Testis (tissue), 3 donors: ENCODE data around the gene STS. TPM values are rescaled to one million over a fixed set of nuclear protein-coding genes. Genes with fewer than 3 reads are reported as not detected.
A peak's percentile ranks its signal among the peaks of the same experiment; 100 is the strongest.
"Not testable (repeated sequence)": the region's sequence is repeated elsewhere in the genome, so short reads cannot be mapped to it uniquely, and the experiment has no call there.

ENCODE experiments used
- DNase-seq: peaks from one replicate; pipeline ENCODE4 v3.0.0-alpha.2; 2019
- H3K27ac ChIP-seq, 2 donors: fragments of 200-600 bp; sonication (generic); one replicate each; pipeline ENCODE4 v1.5.1; 2019
- H3K27me3 ChIP-seq: fragments of 200-600 bp; sonication (generic); one replicate; pipeline ENCODE4 v1.5.1; 2019
- H3K36me3 ChIP-seq: fragments of 200-600 bp; sonication (generic); one replicate; pipeline ENCODE4 v1.5.1; 2017; ENCODE audit warnings: low read depth; ENCODE audit errors: missing control alignments
- H3K4me1 ChIP-seq: fragments of 200-600 bp; sonication (generic); one replicate; pipeline ENCODE4 v1.5.1; 2019
- H3K4me3 ChIP-seq, 2 donors: fragments of 200-600 bp; sonication (generic); one replicate each; pipeline ENCODE4 v1.5.1; 2017 to 2019
- H3K9me3 ChIP-seq: fragments of 200-600 bp; sonication (generic); one replicate; pipeline ENCODE4 v1.5.1; 2017
- POLR2A ChIP-seq: fragments of 450-650 bp; IDR thresholded peaks from one replicate; pipeline ENCODE4 v1.6.1; 2017; ENCODE audit warnings: antibody characterized with exemption, mild to moderate bottlenecking, moderate library complexity
- WGBS, 2 donors: methylation state at CpG; one replicate each; pipeline ENCODE4 v1.1.5; 2018; 5-methylcytosine and 5-hydroxymethylcytosine counted together
- intact Hi-C: fragments of 100-400 bp; cut with DNase I; formaldehyde crosslinking; loops from one replicate; pipeline ENCODE4 v1.15.1; 2023; ENCODE audit warnings: low total_unique reads
- polyA plus RNA-seq: library from polyadenylated mRNA; stranded (reverse); fragments of 350-450 nt; fragmentation: Illumina TruSeq; extraction: RNeasy Lipid Tissue Mini Kit (QIAGEN cat#74804); gene quantifications from one replicate; pipeline ENCODE4 v1.2.3, GENCODE V29; 2014; ENCODE audit warnings: low read depth, low replicate concordance; ENCODE audit not compliant: insufficient read depth
- total RNA-seq, 2 donors: library from RNA; depleted of rRNA; stranded (reverse); fragments of >200 nt; gene quantifications; one replicate each; pipeline ENCODE4 v1.2.3, GENCODE V29; 2016
- TF ChIP-seq, protein P1 (sequence below), 3 experiments: fragments of 450-650 bp in 2 of 3; fragments of 200-600 bp in 1 of 3; sonication (generic) in 1 of 3; IDR thresholded peaks; one replicate each; pipeline ENCODE4 v1.5.1; 2016 to 2019; ENCODE audit warnings: antibody characterized with exemption in 3 of 3, mild to moderate bottlenecking in 2 of 3, moderate library complexity in 1 of 3

STS gene
- total and polyA plus RNA-seq, 3 donors from 2014 or later: 3.5 to 5.0 (median 4.6) TPM

DNA sequence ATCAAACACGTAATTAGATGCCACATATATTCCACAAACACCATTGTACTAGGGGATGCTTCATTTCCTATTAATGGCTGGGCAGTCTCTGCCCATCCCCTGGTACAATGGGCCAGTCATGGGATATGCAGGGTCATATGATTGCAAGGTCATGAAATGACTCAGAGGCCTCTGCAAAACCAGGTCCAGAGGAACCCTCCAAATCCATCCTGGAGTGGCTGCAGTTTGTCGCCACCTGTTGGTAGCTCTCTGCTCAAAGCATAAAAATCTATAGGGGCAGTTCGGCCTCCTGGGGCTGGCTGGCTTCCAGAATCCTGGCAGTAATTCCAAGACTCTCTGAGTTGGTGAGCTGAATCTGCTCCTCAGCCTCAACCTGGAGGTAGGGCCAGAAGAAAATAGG lies 23.4 kb downstream of the STS start:
- DNase-seq: peak; percentile 13
- H3K4me1 ChIP-seq: no peaks in the 10 kb centered on the region
- no peak for TF ChIP-seq POLR2A
- TF ChIP-seq, protein P1, sequence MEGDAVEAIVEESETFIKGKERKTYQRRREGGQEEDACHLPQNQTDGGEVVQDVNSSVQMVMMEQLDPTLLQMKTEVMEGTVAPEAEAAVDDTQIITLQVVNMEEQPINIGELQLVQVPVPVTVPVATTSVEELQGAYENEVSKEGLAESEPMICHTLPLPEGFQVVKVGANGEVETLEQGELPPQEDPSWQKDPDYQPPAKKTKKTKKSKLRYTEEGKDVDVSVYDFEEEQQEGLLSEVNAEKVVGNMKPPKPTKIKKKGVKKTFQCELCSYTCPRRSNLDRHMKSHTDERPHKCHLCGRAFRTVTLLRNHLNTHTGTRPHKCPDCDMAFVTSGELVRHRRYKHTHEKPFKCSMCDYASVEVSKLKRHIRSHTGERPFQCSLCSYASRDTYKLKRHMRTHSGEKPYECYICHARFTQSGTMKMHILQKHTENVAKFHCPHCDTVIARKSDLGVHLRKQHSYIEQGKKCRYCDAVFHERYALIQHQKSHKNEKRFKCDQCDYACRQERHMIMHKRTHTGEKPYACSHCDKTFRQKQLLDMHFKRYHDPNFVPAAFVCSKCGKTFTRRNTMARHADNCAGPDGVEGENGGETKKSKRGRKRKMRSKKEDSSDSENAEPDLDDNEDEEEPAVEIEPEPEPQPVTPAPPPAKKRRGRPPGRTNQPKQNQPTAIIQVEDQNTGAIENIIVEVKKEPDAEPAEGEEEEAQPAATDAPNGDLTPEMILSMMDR (IDR thresholded peaks at IDR 0.05): no peak
- no peaks in the 10 kb centered on the region for H3K9me3 ChIP-seq
- no peaks in the 10 kb centered on the region for H3K36me3 ChIP-seq
- H3K27me3 ChIP-seq: no peaks in the 10 kb centered on the region
- intact Hi-C loops: no loop called here
- no peak overlapping the region for H3K27ac ChIP-seq
- 98 to 100% methylated on average over 1 to 3 of the region's 3 CpGs for WGBS, 2 donors
- no peak overlapping the region for H3K4me3 ChIP-seq

DNA sequence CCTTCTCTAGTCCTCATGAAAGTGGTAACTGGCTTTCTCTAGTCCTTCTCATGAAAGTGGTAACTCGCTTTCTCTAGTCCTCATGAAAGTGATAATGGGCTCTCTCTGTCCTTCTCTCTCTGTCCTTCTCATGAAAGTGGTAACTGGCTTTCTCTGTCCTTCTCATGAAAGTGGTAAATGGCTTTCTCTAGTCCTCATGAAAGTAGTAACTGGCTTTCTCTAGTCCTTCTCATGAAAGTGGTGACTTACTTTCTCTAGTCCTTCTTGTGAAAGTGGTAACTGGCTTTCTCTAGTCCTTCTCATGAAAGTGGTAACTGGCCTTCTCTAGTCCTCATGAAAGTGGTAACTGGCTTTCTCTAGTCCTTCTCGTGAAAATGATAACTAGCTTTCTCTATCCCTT lies 31.3 kb downstream of the STS start:
- H3K4me3 ChIP-seq, H3K27me3 ChIP-seq, H3K36me3 ChIP-seq, H3K9me3 ChIP-seq, H3K4me1 ChIP-seq, H3K27ac ChIP-seq, DNase-seq, intact Hi-C loops: not testable (repeated sequence)
- 71 to 91% methylated on average over 2 of the region's 2 CpGs for WGBS, 2 donors

DNA sequence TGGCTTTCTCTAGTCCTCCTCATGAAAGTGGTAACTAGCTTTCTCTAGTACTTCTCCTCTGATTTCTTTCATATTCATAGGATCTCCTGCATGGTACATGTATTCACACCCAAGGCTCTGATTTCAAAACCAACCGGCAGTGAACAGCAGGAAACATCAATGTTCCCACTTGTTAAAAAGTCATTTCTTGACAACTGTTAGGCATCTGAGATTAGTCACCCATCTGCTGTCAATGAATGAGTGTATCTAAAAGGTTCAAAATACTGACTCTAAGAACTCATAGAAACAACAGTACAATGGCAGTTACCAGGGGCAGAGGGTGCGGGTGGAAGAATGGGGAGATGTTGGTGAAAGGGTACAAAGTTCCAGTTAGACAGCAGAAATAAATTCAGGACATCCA lies 31.9 kb downstream of the STS start:
- intact Hi-C loops: no loop called here
- TF ChIP-seq, protein P1 (IDR thresholded peaks at IDR 0.05): no peak
- TF ChIP-seq POLR2A: no peak

DNA sequence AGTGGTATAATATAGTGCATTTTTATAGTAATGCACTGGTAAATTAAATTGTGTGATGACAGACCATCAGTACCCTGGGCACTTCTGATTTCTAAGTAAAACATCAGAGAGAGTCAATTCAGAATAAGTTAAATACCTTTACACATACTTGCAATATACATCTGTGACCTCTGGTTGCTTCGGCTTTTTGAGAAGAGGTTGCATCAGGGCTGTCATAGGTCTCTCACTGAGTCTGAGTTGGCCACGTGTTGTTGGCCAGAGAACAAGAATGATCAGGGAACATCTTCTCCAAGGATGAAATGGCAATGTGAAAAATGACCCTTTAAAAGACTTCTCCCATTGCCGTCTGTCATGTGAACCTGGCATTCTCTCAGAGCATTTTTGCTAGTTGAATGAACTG lies 37.3 kb downstream of the STS start:
- H3K36me3 ChIP-seq: no peaks in the 10 kb centered on the region
- no peaks in the 10 kb centered on the region for H3K4me1 ChIP-seq
- intact Hi-C loops: no loop called here
- no peak overlapping the region for H3K27ac ChIP-seq
- no peaks in the 10 kb centered on the region for H3K9me3 ChIP-seq
- no peak for DNase-seq
- TF ChIP-seq POLR2A: no peak
- TF ChIP-seq, protein P1 (IDR thresholded peaks at IDR 0.05): no peak
- 66 to 69% methylated on average over 3 of the region's 3 CpGs for WGBS, 2 donors
- H3K4me3 ChIP-seq: no peak overlapping the region
- no peaks in the 10 kb centered on the region for H3K27me3 ChIP-seq

More for the DNA sequence above, 31.9 kb downstream of the STS start:
- H3K9me3 ChIP-seq: no peaks in the 10 kb centered on the region
- 98 to 100% methylated on average over 2 of the region's 2 CpGs for WGBS, 2 donors
- no peak overlapping the region for H3K27ac ChIP-seq
- H3K36me3 ChIP-seq: no peaks in the 10 kb centered on the region
- H3K4me1 ChIP-seq: no peaks in the 10 kb centered on the region
- no peaks in the 10 kb centered on the region for H3K27me3 ChIP-seq
- H3K4me3 ChIP-seq: no peak overlapping the region
- DNase-seq: no peak

DNA sequence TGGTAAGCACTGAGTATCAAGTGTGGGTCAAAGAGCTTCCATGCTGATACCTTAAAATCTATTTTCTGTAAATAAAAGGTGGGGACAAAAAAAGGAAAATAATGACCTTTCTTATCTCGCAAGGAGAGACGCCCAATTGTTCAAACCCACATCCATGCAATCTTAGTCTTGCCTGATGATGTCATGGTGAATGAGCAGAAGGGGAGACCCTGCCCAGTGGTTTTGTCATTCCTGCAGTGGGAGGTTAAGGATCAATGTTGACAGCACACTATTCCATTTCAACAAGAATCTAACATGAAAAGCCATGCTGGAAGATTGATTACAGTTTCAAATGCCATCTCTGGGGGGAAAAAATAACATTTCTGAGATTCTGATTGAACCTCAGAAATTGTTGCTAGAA lies 41.2 kb downstream of the STS start:
- Histone ChIP-seq H3K27me3 (no peaks in the 10 kb centered on the region), H3K27ac (no peak overlapping the region), H3K4me3 (no peak overlapping the region), H3K4me1 (no peaks in the 10 kb centered on the region), H3K36me3 (no peaks in the 10 kb centered on the region), H3K9me3 (no peaks in the 10 kb centered on the region)
- TF ChIP-seq, protein P1 (IDR thresholded peaks at IDR 0.05): no peak
- TF ChIP-seq POLR2A: no peak
- intact Hi-C loops: no loop called here
- DNase-seq: no peak
- 88 to 95% methylated on average over 2 of the region's 2 CpGs for whole genome bisulfite sequencing, 2 donors
